GM23338 (cell line): ENCODE measurements around the gene MICALL2.

Source experiments
- CTCF ChIP-seq, 2 experiments: fragments of 200-600 bp in 1 of 2; sonication (generic) in 1 of 2; conservative IDR thresholded peaks; 2 replicates each; pipeline versions ENCODE4 v1.5.1 to v1.6.1; 2016 to 2017; ENCODE audit warnings: antibody characterized with exemption in 2 of 2, low read depth in 2 of 2, mild to moderate bottlenecking in 2 of 2, moderate library complexity in 1 of 2
- EZH2 ChIP-seq: fragments of 200-600 bp; sonication (generic); IDR thresholded peaks from one replicate; pipeline ENCODE4 v1.8.0; 2017; ENCODE audit warnings: antibody characterized with exemption, mild to moderate bottlenecking, low read depth; ENCODE audit not compliant: unreplicated experiment
- ZNF114 ChIP-seq: fragments of 250-450 bp; sonication (Bioruptor Pico); IDR thresholded peaks from 2 replicates; pipeline ENCODE4 v1.5.0; 2020; ENCODE audit warnings: mild to moderate bottlenecking, moderate library complexity

GRCh38 chr7:1494447-1494846, 35.2 kb upstream of the MICALL2 start:
- TF ChIP-seq CTCF (conservative IDR thresholded peaks at IDR 0.05; ENCODE audit: low read depth in 2 of 2) (no peak), ZNF114 (CRISPR knock-in tag) (no peak), EZH2 (no peak)
